GM23248 (cell line): ENCODE measurements around the gene AAGAB. TPM values are rescaled to one million over a fixed set of nuclear protein-coding genes. Genes with fewer than 3 reads are reported as not detected.

Source experiments
- DNase-seq: peaks from one replicate; pipeline ENCODE4 v3.0.0-alpha.2; 2015
- H2AFZ ChIP-seq: fragments of 200-600 bp; sonication (generic); 2 replicates; pipeline ENCODE4 v1.6.1; 2016; ENCODE audit warnings: antibody characterized with exemption
- H3F3A ChIP-seq: fragments of 200-600 bp; sonication (generic); 2 replicates; pipeline ENCODE4 v1.6.1; 2016; ENCODE audit warnings: mild to moderate bottlenecking, antibody characterized with exemption, mixed run types; ENCODE audit not compliant: insufficient read depth
- H3K27ac ChIP-seq: fragments of 200-600 bp; sonication (generic); 2 replicates; pipeline ENCODE4 v1.5.1; 2016; ENCODE audit warnings: mild to moderate bottlenecking
- H3K27me3 ChIP-seq: fragments of 200-600 bp; sonication (generic); replicated peaks from 2 replicates; pipeline ENCODE4 v1.6.1; 2016; ENCODE audit warnings: mild to moderate bottlenecking; ENCODE audit not compliant: insufficient read depth
- H3K36me3 ChIP-seq: fragments of 200-600 bp; sonication (generic); 2 replicates; pipeline ENCODE4 v1.6.1; 2016; ENCODE audit warnings: low read depth, mild to moderate bottlenecking
- H3K4me1 ChIP-seq: fragments of 200-600 bp; sonication (generic); 2 replicates; pipeline ENCODE4 v1.6.1; 2016; ENCODE audit warnings: mild to moderate bottlenecking; ENCODE audit not compliant: insufficient read depth
- H3K4me2 ChIP-seq: fragments of 200-600 bp; sonication (generic); one replicate; pipeline ENCODE4 v1.6.1; 2016; ENCODE audit warnings: mild to moderate bottlenecking; ENCODE audit not compliant: unreplicated experiment
- H3K4me3 ChIP-seq: fragments of 200-600 bp; sonication (generic); 2 replicates; pipeline ENCODE4 v1.5.1; 2016; ENCODE audit warnings: mild to moderate bottlenecking
- H3K79me2 ChIP-seq: fragments of 200-600 bp; sonication (generic); 2 replicates; pipeline ENCODE4 v1.6.1; 2016; ENCODE audit warnings: mild to moderate bottlenecking; ENCODE audit not compliant: insufficient read depth
- H3K9ac ChIP-seq: fragments of 200-600 bp; sonication (generic); 2 replicates; pipeline ENCODE4 v1.6.1; 2016; ENCODE audit warnings: mild to moderate bottlenecking
- H3K9me2 ChIP-seq: fragments of 200-600 bp; sonication (generic); 2 replicates; pipeline ENCODE4 v1.6.1; 2016; ENCODE audit warnings: mixed run types, mild to moderate bottlenecking, moderate library complexity; ENCODE audit not compliant: insufficient read depth
- H3K9me3 ChIP-seq: fragments of 200-600 bp; sonication (generic); one replicate; pipeline ENCODE4 v1.6.1; 2017; ENCODE audit warnings: low read depth
- H4K20me1 ChIP-seq: fragments of 200-600 bp; sonication (generic); 2 replicates; pipeline ENCODE4 v1.6.0; 2016; ENCODE audit not compliant: insufficient read depth
- EZH2 ChIP-seq: fragments of 200-600 bp; sonication (generic); IDR thresholded peaks from 2 replicates; pipeline ENCODE4 v1.6.1; 2018; ENCODE audit warnings: antibody characterized with exemption, mild to moderate bottlenecking; ENCODE audit not compliant: insufficient read depth, poor library complexity, severe bottlenecking
- EZH2phosphoT487 ChIP-seq: fragments of 200-600 bp; sonication (generic); IDR thresholded peaks from 2 replicates; pipeline ENCODE4 v1.6.1; 2018; ENCODE audit warnings: antibody characterized with exemption, moderate library complexity, mild to moderate bottlenecking, low read depth; ENCODE audit not compliant: insufficient read depth
- WGBS, 2 experiments: methylation state at CpG; one replicate each; pipeline ENCODE4 v1.1.6; 2015 to 2017; ENCODE audit warnings: low lambda C conversion rate in 2 of 2, low coverage in 1 of 2; ENCODE audit errors: missing lambda C conversion rate in 2 of 2; 5-methylcytosine and 5-hydroxymethylcytosine counted together
- in situ Hi-C: fragments of 300-500 bp; cut with MboI; formaldehyde crosslinking; loops from 2 replicates; pipeline ENCODE4 v1.15.0; 2020
- polyA plus RNA-seq: library from polyadenylated mRNA; unstranded; fragments of >200 nt; fragmentation: Nextera tagmentation; extraction: Ambion mirVana; gene quantifications from 2 replicates; pipeline ENCODE4 v1.2.1, GENCODE V29; 2016
- total RNA-seq: library from RNA; depleted of rRNA; stranded (reverse); fragments of >200 nt; shearing (Covaris generic); gene quantifications from 2 replicates; pipeline ENCODE4 v1.2.3, GENCODE V29; 2014

Gene AAGAB
- total and polyA plus RNA-seq, 2 experiments from 2014 or later = 40.9 to 43.3 TPM

DNA sequence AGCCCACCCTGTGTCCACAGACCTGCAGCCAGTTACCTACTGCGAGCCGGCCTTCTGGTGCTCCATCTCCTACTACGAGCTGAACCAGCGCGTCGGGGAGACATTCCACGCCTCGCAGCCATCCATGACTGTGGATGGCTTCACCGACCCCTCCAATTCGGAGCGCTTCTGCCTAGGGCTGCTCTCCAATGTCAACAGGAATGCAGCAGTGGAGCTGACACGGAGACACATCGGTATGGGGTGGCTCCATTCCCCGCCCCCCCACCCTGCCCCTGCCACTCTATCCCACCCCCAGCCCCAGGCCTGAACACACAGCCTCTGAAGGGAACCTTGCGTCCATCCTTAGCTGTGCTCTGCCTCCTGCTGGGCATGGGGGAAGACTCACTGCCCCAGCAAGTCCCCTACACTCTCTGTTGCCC lies 73.2 kb downstream of the AAGAB start:
- H3K27ac ChIP-seq = no peak overlapping the region
- TF ChIP-seq EZH2 (no peak), EZH2phosphoT487 (no peak)
- no peaks in the 10 kb centered on the region for H4K20me1 ChIP-seq
- no peak overlapping the region for H3K4me3 ChIP-seq
- H3K27me3 ChIP-seq = no peaks in the 10 kb centered on the region
- H3K9me3 ChIP-seq = no peaks in the 10 kb centered on the region
- H3F3A ChIP-seq = peaks cover 61% of the 10 kb centered on the region
- H3K4me2 ChIP-seq = no peak overlapping the region
- 95 to 96% methylated on average over 12 to 15 of the region's 15 CpGs for WGBS, 2 experiments
- in situ Hi-C loops = no loop called here
- H3K36me3 ChIP-seq = peaks cover 22% of the 10 kb centered on the region; the same call in 1 of the 2 replicates
- no peak overlapping the region for H2AFZ ChIP-seq
- no peak overlapping the region for H3K9ac ChIP-seq
- H3K9me2 ChIP-seq = no peaks in the 10 kb centered on the region
- no peak for DNase-seq
- H3K79me2 ChIP-seq = peaks cover 17% of the 10 kb centered on the region; the same call in 1 of the 2 replicates
- H3K4me1 ChIP-seq = peaks cover 50% of the 10 kb centered on the region

DNA sequence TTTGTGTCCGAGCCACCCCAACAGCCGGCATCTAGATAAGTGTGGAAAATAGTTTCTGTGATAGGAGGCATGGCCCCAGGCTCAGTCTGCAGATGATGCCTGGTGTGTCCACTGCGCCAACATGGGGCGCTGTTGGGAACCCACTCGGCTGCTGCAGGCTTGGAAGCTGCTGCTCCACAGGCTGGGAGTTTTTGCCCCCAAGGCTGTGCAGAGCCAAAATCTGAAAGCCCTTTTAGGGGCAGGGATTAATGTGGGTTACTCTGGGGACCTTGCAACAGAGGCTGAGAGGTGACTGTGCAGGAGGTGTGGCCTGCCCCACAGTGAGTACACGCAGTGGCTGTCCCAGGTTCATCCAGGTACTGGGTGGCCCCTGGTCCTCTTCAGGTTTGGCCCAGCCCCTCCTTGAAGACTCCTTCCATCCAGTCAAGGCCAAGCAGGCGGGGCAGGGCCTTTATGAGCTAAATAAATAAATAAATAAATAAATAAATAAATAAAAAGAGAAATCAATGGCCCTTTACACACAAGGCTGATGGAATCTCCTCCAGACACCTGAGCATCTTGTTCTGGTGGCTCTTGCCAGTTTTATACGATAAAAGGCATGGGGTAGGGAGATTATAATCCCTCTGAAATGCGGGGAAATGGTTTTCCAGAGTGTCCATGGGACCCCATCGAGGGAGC lies 73.8 kb downstream of the AAGAB start:
- WGBS, 2 experiments = 96 to 97% methylated on average over 10 of the region's 10 CpGs
- H3K27ac ChIP-seq = no peak overlapping the region
- no peak for TF ChIP-seq EZH2phosphoT487
- no peak for TF ChIP-seq EZH2

DNA sequence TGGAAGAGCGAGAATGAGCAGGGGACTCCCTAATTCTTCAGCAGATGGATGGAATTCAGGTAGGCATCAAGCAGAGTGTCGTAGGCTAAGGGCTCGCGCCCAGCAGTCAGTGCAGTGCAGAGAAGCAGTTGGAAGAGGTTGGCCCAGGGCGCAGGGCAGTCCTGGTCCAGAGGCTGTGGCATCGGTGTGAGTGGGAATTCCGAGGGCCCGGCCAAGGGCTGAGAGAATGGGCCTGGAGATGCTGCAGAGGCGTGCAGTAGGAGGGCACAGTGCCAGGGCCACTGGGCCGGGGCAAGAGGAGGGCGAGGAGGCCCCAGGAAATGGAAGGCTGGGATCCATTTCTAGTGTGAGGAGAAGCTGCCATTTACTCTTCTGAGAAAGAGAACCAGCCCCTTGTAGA lies 74.4 kb downstream of the AAGAB start:
- DNase-seq = no peak
- Histone ChIP-seq H3K9me2 (no peaks in the 10 kb centered on the region), H3K9me3 (no peaks in the 10 kb centered on the region), H3K9ac (no peak overlapping the region), H3K27ac (0 out of 2 replicates have a peak overlapping the region, but pooled peaks have one; percentile 84), H3K4me3 (no peak overlapping the region), H3K4me2 (no peak overlapping the region), H4K20me1 (no peaks in the 10 kb centered on the region), H3K27me3 (no peaks in the 10 kb centered on the region), H2AFZ (no peak overlapping the region), H3F3A (peaks cover 54% of the 10 kb centered on the region), H3K79me2 (peaks cover 20% of the 10 kb centered on the region; the same call in 1 of the 2 replicates), H3K36me3 (peaks cover 21% of the 10 kb centered on the region; the same call in 1 of the 2 replicates), H3K4me1 (peaks cover 52% of the 10 kb centered on the region)
- TF ChIP-seq EZH2 = no peak
- TF ChIP-seq EZH2phosphoT487 = no peak
- WGBS, 2 experiments = 88% methylated on average over 11 of the region's 11 CpGs
- in situ Hi-C loops = no loop called here

More for the DNA sequence above, 73.8 kb downstream of the AAGAB start:
- no peak overlapping the region for H3K4me3 ChIP-seq
- H3K9me3 ChIP-seq = no peaks in the 10 kb centered on the region
- peaks cover 49% of the 10 kb centered on the region for H3K4me1 ChIP-seq
- peaks cover 20% of the 10 kb centered on the region; the same call in 1 of the 2 replicates for H3K79me2 ChIP-seq
- H3K4me2 ChIP-seq = no peak overlapping the region
- H2AFZ ChIP-seq = no peak overlapping the region
- no peaks in the 10 kb centered on the region for H3K27me3 ChIP-seq
- H3K36me3 ChIP-seq = peaks cover 22% of the 10 kb centered on the region; the same call in 1 of the 2 replicates
- H3K9ac ChIP-seq = no peak overlapping the region
- in situ Hi-C loops = no loop called here
- no peaks in the 10 kb centered on the region for H3K9me2 ChIP-seq
- H3F3A ChIP-seq = peaks cover 60% of the 10 kb centered on the region
- H4K20me1 ChIP-seq = no peaks in the 10 kb centered on the region
- no peak for DNase-seq

DNA sequence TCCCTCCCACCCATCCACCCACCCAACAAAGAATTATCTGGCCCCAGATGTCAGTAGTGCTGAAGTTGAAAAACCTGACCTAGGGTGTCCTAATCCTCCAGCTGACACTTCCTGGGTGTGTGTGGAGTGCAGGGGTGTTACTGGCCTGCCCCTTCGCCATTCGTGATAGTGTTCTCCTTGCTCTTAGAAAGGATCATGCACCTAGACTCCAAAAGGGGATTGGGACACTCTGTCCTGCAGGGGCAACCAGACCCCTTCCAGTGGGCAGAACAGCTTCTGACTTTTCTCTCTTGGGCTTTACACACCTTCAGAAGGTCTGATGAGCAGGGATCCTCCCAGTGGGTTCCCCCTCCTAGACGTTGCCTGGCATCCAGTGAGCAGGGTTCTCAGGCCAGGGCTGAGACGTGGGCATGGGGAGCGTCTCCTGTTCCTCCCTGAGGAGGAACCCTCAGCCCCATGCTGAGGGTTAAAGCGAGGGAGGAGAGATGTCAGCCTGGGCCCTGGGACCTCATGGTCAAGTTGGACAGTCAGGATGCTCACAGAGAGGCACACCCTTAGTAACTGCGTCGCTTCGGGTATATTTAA lies 75.0 kb downstream of the AAGAB start:
- no peak overlapping the region for H3K4me2 ChIP-seq
- H3K4me3 ChIP-seq = no peak overlapping the region
- peaks cover 24% of the 10 kb centered on the region; the same call in 1 of the 2 replicates for H3K79me2 ChIP-seq
- WGBS, 2 experiments = 96 to 97% methylated on average over 9 of the region's 9 CpGs
- no peaks in the 10 kb centered on the region for H4K20me1 ChIP-seq
- H3K27ac ChIP-seq = peak overlapping the region; percentile 84
- H3K4me1 ChIP-seq = peaks cover 55% of the 10 kb centered on the region
- no peaks in the 10 kb centered on the region for H3K9me2 ChIP-seq
- no peak overlapping the region for H2AFZ ChIP-seq
- no peaks in the 10 kb centered on the region for H3K27me3 ChIP-seq
- DNase-seq = no peak
- peak overlapping the region; percentile 57; the same call in 1 of the 2 replicates for H3K9ac ChIP-seq
- no peak for TF ChIP-seq EZH2phosphoT487
- TF ChIP-seq EZH2 = no peak
- H3K36me3 ChIP-seq = peaks cover 21% of the 10 kb centered on the region; the same call in 1 of the 2 replicates
- in situ Hi-C loops = no loop called here
- H3F3A ChIP-seq = peaks cover 49% of the 10 kb centered on the region
- H3K9me3 ChIP-seq = no peaks in the 10 kb centered on the region
